ENCODE measurements around the gene SUGT1.

DNA sequence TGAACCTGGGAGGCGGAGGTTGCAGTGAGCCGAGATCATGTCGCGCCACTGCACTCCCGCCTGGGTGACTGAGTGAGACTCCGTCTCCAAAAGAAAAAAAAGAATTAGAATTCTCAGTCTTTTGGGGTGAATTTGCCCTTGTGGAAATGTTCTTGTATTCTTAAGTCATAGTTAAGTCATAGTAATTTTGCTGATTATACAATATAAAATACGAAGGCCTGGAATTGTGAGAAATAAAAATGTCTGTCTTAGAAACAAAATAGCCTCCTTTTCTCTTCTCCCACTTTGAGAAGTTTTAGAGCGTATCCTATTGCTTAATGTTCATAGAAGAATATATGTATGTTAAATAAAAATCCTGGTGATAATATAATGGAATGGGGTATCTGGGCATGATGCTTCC is 18.1 kb downstream of the SUGT1 start:
- TF ChIP-seq, protein P1, sequence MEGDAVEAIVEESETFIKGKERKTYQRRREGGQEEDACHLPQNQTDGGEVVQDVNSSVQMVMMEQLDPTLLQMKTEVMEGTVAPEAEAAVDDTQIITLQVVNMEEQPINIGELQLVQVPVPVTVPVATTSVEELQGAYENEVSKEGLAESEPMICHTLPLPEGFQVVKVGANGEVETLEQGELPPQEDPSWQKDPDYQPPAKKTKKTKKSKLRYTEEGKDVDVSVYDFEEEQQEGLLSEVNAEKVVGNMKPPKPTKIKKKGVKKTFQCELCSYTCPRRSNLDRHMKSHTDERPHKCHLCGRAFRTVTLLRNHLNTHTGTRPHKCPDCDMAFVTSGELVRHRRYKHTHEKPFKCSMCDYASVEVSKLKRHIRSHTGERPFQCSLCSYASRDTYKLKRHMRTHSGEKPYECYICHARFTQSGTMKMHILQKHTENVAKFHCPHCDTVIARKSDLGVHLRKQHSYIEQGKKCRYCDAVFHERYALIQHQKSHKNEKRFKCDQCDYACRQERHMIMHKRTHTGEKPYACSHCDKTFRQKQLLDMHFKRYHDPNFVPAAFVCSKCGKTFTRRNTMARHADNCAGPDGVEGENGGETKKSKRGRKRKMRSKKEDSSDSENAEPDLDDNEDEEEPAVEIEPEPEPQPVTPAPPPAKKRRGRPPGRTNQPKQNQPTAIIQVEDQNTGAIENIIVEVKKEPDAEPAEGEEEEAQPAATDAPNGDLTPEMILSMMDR (conservative IDR thresholded peaks at IDR 0.05 in 1 of 2, IDR thresholded peaks at IDR 0.05 in 1 of 2; ENCODE audit: extremely low read depth in 1 of 2, insufficient read depth in 1 of 2, low read depth in 1 of 2, low read length in 2 of 2) = no peak
- no peak for TF ChIP-seq EZH2 (IDR thresholded peaks at IDR 0.05; ENCODE audit: borderline replicate concordance, low read length)
